Renal cortical epithelial cell (primary cell): ENCODE measurements around the gene ARHGAP15. TPM values are rescaled to one million over a fixed set of nuclear protein-coding genes. Genes with fewer than 3 reads are reported as not detected.

Experiments used
- DNase-seq: peaks from one replicate; pipeline ENCODE4 v3.0.0-alpha.2; 2011; ENCODE audit warnings: low read depth
- total RNA-seq: library from RNA; depleted of rRNA; stranded (reverse); fragments of >200 nt; gene quantifications from 2 replicates; pipeline ENCODE4 v1.2.3, GENCODE V29; 2014

ARHGAP15 gene
- total RNA-seq, 1 donor from 2014 or later: not detected

DNA sequence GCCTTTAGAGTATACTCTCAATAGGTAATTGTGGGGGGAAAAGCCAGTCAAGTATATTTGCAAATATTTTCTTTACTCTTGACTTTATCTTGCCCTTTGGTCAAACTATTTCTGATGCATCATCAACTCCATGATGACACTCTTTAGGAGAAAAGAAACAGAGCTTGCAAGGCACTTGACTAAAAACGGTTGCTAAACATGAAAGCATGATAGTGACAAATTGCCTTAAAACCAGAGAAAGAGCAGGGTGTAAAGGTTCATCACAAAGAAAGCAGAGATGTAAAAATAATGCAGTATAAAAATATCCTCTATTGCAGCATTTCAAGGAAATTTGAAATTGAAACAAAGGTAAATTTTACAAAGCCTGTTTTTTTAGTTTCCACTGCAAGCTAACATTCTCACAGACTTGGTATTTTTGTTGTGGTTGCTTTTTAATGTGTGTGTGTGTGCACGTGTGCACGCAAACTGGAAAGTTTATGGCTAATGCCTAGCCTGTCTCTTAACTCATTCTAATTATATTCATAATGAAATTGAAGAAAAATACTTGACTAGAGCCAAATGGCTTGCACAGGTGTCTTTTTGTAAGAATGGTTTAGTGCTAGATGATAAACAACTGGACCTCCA is 503.6 kb downstream of the ARHGAP15 start:
- no peak for DNase-seq

DNA sequence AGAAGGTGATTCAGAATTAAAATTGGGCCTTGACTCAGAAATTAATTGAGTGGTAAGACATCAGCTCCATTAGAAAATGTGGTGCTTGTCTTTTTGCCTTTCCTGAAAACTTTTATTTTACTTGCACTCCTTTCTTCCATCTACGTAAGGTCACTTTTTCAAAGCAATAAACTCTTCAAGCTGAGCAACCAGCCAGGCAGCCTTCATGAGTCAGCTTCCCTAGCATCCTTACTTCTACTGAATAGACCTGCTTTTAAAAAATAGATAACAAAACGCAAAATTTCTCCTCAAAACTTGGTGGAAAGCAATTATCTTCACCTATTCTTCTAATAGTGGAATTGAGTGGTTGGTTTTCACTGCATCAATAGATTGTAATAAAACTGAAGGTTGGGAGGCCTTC is 504.2 kb downstream of the ARHGAP15 start:
- DNase-seq: no peak

- peak; percentile 56 for DNase-seq
Observed at GRCh38 chr2:143635302-143635701, 506.1 kb downstream of the ARHGAP15 start.

DNA sequence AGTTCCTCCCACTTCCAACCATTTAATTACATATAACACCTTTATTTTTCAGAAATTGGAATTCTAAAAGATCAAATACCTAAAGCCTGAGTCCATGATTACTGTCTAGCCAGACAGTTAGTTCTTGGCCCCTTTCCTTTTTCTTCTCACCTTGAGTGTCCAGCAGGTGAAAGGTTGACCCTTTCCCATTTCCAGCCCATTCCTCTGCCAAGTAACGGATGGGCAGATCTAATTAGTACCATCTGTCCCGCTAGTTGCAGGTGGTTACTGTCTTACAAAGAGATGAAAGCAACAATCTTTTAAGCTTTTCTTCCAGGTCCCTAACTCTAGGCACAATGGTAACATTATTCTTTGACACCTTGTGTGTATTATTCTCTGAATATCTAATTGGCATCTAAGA is 506.7 kb downstream of the ARHGAP15 start:
- DNase-seq: no peak

- no peak for DNase-seq
Observed at GRCh38 chr2:143640826-143641225, 511.6 kb downstream of the ARHGAP15 start.

DNA sequence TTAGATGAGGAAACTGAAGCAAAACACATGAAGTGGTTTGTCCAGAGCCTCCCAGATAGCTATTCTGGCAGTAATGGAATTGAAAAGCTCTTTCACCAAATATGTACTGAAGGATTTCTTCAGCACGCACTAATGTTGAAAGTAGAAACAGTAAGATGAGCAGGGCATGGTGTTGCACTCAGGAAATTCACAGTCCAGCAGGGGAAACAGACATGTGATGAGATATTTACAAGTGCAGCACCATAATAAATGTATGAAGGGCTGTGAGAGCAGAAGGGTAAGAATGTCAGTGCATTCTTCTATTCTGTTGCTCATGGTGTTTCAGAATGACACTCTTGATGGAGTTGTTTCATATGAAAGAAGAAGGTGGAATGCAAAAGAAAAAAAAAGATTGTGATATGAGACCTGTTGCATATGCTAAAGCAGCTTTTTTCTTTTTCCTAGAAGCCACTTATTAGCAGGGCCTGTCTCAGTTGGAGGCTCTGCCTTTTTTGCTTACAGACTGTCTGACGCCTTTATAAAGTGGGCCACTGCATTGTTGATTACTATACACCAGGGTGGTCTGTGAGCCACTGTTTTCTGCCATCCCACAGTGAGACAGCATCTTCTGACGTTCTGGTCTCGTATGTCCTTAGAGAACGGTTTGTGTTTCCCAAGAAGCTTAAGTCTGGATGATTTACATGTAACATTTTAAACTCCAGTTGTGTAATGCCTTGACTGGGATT is 516.9 kb downstream of the ARHGAP15 start:
- DNase-seq: peak; percentile 38

GRCh38 chr2:143649226-143649740 is 520.1 kb downstream of the ARHGAP15 start:
- no peak for DNase-seq

- no peak for DNase-seq
Observed at GRCh38 chr2:143652692-143653091, 523.5 kb downstream of the ARHGAP15 start.

DNA sequence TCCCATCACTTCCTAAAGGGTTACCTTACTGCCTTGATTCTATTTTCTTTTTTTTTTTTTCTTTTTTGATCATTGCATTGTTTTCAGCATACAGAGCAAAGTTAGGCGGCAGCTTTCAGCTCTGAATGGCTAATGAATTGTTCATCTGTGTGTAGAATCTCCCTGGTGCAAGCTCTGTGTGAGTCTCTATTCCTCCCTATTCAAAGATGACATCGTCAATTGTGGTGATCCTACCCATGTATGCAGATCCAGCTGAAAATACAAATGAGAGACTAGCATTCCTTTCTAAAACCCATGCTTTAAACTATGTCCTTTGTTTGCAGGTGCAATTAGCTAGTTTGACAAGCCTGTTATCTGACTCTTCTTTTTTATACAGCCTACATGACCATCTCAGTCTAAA is 539.0 kb downstream of the ARHGAP15 start:
- no peak for DNase-seq

DNA sequence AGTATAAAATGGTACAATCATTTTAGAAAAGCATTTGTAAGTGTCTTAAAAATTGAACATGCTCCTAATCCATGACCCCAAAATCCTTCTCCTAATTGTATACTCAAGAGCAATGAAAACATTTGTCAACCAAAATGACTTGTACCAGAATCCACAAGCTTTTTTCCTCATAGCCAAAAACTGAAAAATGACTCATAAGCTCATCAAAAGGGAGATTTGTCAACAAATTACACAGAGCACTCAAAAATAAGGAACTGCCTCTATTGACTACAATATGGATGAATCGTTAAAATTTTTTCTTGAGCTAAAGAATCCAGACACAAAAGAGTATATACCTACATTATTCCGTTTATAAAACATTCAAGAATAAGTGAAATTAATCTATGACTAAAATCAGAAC is 544.8 kb downstream of the ARHGAP15 start:
- no peak for DNase-seq

GRCh38 chr2:143675021-143675420 is 545.8 kb downstream of the ARHGAP15 start:
- DNase-seq: no peak

DNA sequence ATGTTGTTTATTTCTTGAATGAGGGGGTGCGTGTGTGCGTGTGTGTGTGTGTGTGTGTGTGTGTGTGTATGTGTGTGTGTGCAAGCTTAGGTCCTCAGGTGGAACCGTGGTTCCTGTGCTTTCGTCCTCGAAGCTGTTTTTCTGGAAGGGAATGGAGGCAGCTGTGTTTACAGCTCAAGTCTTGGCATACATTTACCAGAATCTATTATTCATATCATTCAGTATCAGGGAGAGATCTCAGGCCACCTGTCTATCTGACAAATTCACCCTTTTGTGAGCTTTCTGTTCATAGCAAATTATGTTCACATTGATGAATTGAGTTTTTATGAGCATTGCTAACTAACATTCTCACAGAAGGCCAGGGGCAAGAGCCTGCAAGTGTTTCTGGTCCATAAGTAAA is 550.4 kb downstream of the ARHGAP15 start:
- DNase-seq: no peak

GRCh38 chr2:143680885-143681405 is 551.7 kb downstream of the ARHGAP15 start:
- DNase-seq: no peak

GRCh38 chr2:143682436-143683055 is 553.3 kb downstream of the ARHGAP15 start:
- no peak for DNase-seq

- no peak for DNase-seq
Observed at GRCh38 chr2:143683977-143684376, 554.8 kb downstream of the ARHGAP15 start.

- no peak for DNase-seq
Observed at GRCh38 chr2:143684551-143685320, 555.5 kb downstream of the ARHGAP15 start.

DNA sequence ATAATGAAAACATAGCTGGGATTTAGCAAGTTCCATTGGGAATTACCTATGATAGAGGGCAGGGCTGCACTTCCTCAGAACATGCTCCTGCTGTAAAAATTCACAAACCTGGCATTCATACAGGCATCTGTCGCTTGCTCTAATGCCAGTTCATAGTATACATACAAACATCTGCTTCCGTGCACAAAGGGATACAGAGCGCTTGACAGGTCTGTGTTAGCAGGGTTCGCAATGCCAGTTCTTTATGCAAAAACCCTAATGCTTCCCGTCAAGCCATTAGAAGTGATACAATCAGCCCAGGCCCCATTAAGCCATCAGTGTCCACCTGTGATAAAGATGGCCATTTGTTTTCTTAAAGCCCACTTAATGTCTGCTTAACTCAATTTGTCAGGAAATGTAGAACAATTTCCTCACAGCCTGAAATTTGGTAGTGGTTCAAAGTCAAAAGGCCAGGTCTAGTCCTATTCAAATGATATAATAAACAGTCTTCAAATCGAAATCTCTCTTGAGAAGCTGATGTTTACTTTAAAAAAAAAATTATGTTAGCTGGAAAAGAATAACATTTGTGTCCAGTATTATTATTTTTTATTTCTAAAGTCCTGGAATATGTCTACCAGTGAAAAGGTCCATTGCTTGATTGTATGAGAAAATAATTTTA is 556.3 kb downstream of the ARHGAP15 start:
- DNase-seq: no peak

DNA sequence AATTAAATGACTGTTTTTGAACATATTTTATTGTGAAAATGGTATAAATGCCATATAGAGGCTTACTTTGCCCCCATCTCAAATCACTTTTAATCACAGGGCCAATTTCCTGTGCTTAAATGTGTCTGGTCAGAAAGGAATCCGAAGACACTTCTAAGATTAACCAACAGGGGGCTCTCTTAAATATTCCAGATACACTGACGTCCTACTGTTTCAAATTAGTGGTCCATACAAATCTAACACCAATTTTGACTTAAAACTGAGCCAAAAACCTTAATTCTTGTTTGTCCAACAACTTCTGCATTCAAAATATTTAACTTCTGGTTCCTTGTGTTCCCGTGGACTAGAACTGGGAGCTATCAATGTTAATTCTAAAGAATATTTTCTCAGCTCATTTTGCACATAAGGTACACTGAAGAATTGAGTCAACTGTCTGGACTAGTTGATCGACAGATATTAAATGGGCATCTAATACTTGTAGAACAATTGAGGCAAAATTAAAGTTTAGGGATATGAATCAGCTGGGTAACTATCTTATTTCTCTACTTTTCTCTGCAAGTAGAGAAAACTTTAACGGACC is 557.5 kb downstream of the ARHGAP15 start:
- peak; percentile 52 for DNase-seq

DNA sequence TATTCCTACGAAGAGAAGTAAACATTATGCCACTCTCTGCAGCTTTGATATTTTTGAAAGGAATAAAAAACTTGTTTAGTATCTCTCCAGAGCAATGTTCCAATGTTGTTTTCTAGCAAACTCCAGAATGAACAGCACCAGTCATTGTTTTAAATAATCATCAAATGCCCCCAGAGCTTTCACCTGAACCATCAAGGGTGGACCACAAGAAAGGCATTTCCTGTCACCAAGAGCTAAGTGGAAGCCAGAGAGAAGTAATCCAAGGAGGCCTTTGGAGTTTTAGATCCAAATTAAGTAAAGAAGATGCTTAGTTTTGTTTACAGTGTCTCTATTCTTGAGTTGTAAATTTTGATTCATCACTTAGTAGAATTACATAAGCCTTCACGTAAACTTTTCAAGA is 559.0 kb downstream of the ARHGAP15 start:
- no peak for DNase-seq

DNA sequence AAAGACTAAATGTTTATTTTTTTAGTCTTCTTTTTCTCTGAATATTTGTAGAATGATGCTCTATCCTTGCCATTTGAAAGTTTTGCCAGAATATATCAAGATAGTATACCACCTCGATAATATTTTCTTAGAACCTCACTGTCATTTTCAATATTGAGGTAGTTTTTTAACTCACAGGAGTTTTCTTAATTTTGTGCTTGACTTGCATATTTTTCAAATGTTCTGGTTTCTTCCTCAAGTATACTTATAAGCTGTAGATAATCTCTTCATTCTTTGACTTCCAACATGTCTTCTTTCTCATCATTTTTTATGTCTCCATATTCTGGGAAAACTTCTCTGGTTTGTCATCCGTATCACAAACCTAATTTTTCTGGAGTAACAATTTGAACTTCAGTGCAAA is 559.6 kb downstream of the ARHGAP15 start:
- no peak for DNase-seq

- DNase-seq: no peak
Observed at GRCh38 chr2:143689541-143689940, 560.3 kb downstream of the ARHGAP15 start.
